Loucy (cell line): ENCODE measurements around the gene CLIC2.
"Not testable (repeated sequence)": the region's sequence is repeated elsewhere in the genome, so short reads cannot be mapped to it uniquely, and the experiment has no call there.

Source experiments
- EZH2phosphoT487 ChIP-seq: fragments of 200-600 bp; IDR thresholded peaks from 2 replicates; pipeline ENCODE4 v1.6.1; 2018; ENCODE audit warnings: antibody characterized with exemption, mild to moderate bottlenecking, moderate library complexity, borderline replicate concordance
- TF ChIP-seq, protein P1 (sequence below): fragments of 200-600 bp; sonication (generic); conservative IDR thresholded peaks from 2 replicates; pipeline ENCODE4 v1.5.1; 2014; ENCODE audit warnings: mild to moderate bottlenecking, antibody characterized with exemption, low read length

DNA sequence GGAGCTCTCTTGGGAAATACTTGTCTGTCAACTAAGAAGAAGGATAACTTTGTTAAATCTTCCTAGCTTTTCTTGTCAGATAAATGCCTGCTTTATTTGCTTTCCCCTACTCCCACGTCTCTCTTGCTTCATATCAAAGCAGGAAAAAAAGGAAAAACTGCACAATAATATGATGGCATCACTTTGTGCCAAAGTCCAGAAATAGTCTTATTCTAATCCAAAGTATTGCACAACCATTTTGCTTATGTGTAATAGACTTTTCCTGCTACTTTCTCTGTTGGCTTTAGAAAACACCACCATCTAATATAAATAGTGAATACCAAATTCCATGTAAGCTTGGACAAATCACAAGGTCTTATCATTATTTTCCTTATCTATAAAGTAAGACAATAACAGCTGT, 11.3 kb upstream of the CLIC2 start:
- TF ChIP-seq, protein P1, sequence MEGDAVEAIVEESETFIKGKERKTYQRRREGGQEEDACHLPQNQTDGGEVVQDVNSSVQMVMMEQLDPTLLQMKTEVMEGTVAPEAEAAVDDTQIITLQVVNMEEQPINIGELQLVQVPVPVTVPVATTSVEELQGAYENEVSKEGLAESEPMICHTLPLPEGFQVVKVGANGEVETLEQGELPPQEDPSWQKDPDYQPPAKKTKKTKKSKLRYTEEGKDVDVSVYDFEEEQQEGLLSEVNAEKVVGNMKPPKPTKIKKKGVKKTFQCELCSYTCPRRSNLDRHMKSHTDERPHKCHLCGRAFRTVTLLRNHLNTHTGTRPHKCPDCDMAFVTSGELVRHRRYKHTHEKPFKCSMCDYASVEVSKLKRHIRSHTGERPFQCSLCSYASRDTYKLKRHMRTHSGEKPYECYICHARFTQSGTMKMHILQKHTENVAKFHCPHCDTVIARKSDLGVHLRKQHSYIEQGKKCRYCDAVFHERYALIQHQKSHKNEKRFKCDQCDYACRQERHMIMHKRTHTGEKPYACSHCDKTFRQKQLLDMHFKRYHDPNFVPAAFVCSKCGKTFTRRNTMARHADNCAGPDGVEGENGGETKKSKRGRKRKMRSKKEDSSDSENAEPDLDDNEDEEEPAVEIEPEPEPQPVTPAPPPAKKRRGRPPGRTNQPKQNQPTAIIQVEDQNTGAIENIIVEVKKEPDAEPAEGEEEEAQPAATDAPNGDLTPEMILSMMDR, result not testable (repeated sequence)
- not testable (repeated sequence) for TF ChIP-seq EZH2phosphoT487
